Myocyte (in vitro differentiated cells): ENCODE results near the gene COQ9. TPM values are rescaled to one million over a fixed set of nuclear protein-coding genes. Genes with fewer than 3 reads are reported as not detected.
A peak's percentile ranks its signal among the peaks of the same experiment; 100 is the strongest.

Source experiments
- DNase-seq: peaks from one replicate; pipeline ENCODE4 v3.0.0-alpha.2; 2012; ENCODE audit warnings: low read depth
- total RNA-seq: library from RNA; depleted of rRNA; stranded (reverse); fragments of >200 nt; gene quantifications from 2 replicates; pipeline ENCODE4 v1.2.3, GENCODE V29; 2014

Gene COQ9
- total RNA-seq, 1 donor from 2014 or later, result 115 TPM

GRCh38 chr16:57471852-57472664, 24.8 kb downstream of the COQ9 start:
- DNase-seq, result no peak

GRCh38 chr16:57472665-57473060, 25.4 kb downstream of the COQ9 start:
- DNase-seq, result no peak

GRCh38 chr16:57473176-57473840, 26.0 kb downstream of the COQ9 start:
- DNase-seq, result no peak

GRCh38 chr16:57473906-57474305, 26.6 kb downstream of the COQ9 start:
- no peak for DNase-seq

GRCh38 chr16:57474671-57475661, 27.7 kb downstream of the COQ9 start:
- no peak for DNase-seq

- DNase-seq, result no peak
These were observed 28.5 kb downstream of the COQ9 start for GRCh38 chr16:57475711-57476339.

- no peak for DNase-seq
These were observed 29.5 kb downstream of the COQ9 start for GRCh38 chr16:57476546-57477410.

GRCh38 chr16:57477531-57478202, 30.4 kb downstream of the COQ9 start:
- DNase-seq, result no peak

- no peak for DNase-seq
These were observed 31.3 kb downstream of the COQ9 start for GRCh38 chr16:57478396-57479204.

GRCh38 chr16:57479205-57479975, 32.1 kb downstream of the COQ9 start:
- peak; percentile 54 for DNase-seq

- DNase-seq, result peak; percentile 53
These were observed 32.9 kb downstream of the COQ9 start for GRCh38 chr16:57479976-57480753.

- DNase-seq, result no peak
These were observed 33.5 kb downstream of the COQ9 start for GRCh38 chr16:57480754-57481230.

GRCh38 chr16:57481421-57481820, 34.1 kb downstream of the COQ9 start:
- no peak for DNase-seq

GRCh38 chr16:57482845-57483545, 35.7 kb downstream of the COQ9 start:
- no peak for DNase-seq

- no peak for DNase-seq
These were observed 36.6 kb downstream of the COQ9 start for GRCh38 chr16:57483725-57484514.
